SK-N-SH treated with all-trans-retinoic acid at 6 μM for 48 hours (cell line): ENCODE results near the gene CAB39L.

Experiments used
- GLIS3 ChIP-seq: fragments of 250-450 bp; sonication (Bioruptor Pico); IDR thresholded peaks from 2 replicates; pipeline ENCODE4 v1.5.0; 2020; ENCODE audit warnings: mild to moderate bottlenecking, moderate library complexity
- ZNF8 ChIP-seq: fragments of 450-650 bp; formaldehyde crosslinking; IDR thresholded peaks from 2 replicates; pipeline ENCODE4 v1.5.0; 2020; ENCODE audit warnings: mild to moderate bottlenecking, moderate library complexity

GRCh38 chr13:49319551-49319950 is 124.3 kb downstream of the CAB39L start:
- TF ChIP-seq GLIS3 (CRISPR knock-in tag) = no peak
- TF ChIP-seq ZNF8 (CRISPR knock-in tag) = no peak
